GM21360 (cell line): Measurements from ENCODE around the gene SASH1.

Source experiments
- ATAC-seq: cut with Tn5 transposase; IDR thresholded peaks from one replicate; pipeline ENCODE4 v1.9.1; 2021; ENCODE audit warnings: mild to moderate bottlenecking, moderate library complexity; ENCODE audit not compliant: unreplicated experiment

The SASH1 gene

DNA sequence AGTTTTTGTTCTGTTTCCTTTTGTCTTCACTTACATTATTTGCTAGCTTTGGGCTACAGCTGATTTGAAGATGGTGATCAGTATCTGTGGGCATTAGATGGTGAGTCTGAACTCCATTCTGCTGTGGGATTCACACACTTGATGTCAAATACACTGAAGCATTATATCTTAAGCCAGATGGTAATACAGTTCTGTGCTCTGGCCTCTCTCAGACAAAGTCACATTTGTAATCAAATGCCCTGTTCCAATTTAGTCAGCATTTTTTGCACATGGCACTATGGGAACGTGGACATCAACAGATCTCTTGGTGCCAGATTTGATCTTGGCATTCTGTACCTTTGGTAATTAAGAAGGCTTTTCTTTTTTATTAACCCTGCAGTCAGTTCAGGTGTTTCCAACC lies 56.0 kb downstream of the SASH1 start:
- ATAC-seq, result no peak

DNA sequence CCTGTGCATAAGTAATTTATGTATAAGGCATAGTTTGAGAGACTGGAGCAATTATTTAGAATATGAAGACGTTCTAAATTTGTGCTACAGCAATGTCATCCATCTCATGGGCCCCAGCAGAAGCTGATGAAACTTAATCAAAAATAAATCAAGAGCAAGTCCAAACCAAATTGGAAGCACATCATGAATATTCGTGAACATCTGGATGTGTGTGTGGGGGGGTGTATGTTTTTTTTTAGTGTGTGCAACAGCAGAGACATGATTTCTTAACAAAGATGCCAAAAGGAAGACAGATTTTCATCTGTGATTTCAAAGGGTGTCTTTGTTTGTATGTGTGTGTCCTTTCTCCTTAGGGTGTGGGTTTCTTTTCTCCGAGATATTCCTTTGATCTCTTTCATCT lies 58.9 kb downstream of the SASH1 start:
- no peak for ATAC-seq

DNA sequence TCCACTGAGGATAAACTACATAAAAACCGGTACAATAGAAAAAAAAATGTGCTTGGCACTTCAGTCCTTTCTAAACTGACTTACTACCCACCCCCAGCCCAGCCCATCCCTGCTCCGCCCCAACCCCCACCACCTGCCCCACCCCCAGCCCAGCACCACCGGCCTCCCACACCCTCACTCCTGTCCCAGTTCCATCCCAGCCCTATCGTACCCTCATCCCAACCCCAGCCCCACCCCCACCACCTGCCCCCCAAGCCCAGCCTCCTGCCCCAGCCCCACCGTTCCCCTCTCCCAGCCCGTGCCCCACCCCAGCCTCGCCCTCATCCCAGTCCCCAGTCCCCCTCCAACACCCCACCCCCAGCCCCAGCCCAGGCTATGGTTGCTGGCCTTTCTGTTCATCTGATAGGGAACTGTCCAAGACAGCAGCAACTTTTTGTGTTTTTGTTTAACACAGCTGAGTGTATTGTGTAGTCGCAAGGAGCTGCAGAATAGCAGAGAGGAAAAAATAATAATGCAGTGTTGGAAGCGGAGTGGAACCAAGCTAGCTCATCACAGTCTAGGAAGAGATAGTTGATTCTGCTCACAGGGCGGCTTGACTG lies 61.9 kb downstream of the SASH1 start:
- ATAC-seq, result no peak

DNA sequence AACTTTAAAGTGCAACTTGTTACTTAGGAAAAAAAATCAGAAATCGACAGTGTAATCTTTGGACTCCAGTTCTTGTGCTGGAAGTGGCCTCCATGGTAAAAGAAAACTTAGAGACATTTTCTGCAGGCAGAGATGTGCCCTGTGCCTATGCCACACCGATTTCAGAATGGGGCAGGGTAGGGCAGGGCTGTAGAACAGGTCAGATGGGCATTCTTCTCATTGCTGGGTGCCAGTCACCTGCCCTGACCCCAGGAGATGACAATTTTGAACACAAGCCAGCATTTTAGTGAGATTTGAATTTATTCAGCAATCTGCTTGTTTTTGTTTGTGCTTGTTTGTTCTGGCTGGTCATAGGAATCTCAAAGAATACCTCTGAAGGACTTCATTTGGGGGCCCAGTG lies 63.3 kb downstream of the SASH1 start:
- no peak for ATAC-seq

DNA sequence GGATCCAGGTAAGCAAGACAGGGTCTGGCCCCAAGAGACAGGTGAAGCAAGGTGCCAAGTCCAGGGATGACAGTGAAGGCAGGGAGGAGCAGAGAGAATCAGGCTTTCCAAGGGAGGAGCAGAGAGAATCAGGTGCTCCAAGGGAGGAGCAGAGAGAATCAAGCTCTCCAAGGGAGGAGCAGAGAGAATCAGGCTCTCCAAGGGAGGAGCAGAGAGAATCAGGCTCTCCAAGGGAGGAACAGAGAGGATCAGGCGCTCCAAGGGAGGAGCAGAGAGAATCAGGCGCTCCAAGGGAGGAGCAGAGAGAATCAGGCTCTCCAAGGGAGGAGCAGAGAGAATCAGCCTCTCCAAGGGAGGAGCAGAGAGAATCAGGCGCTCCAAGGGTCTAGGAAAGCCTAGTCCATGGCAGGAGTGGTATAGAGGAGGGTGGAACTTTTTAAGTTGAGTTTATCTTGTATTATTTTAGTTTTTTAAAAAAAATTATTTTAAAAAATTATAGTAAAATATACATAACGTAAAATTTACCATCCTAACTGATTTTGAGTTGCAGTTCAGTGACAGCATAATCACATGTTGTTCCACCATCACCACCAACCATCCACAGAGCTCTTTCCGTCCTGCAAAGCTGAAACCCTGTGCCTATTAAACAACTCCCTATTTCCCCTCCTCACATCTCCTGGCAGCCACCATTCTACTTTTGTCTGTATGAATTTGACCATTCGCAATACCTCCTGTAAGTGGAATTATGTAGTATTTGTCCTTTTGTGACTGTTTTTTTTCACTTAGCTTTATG lies 64.1 kb downstream of the SASH1 start:
- ATAC-seq, result no peak

DNA sequence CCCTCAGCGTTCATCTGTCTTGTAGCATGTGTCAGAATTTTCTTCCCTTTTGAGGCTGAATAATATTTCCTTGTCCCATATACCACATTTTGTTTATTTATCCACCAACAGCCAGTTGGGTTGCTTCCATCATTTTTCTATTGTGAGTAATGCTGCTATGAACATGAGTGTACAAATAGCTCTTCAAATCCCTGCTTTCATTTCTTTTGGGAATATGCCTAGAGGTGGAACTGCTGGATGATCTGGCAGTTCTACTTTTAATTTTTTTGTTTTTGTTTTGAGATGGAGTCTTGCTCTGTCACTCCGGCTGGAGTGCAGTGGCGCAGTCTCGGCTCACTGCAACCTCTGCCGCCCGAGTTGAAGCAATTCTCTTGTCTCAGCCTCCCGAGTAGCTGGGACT lies 64.7 kb downstream of the SASH1 start:
- no peak for ATAC-seq

DNA sequence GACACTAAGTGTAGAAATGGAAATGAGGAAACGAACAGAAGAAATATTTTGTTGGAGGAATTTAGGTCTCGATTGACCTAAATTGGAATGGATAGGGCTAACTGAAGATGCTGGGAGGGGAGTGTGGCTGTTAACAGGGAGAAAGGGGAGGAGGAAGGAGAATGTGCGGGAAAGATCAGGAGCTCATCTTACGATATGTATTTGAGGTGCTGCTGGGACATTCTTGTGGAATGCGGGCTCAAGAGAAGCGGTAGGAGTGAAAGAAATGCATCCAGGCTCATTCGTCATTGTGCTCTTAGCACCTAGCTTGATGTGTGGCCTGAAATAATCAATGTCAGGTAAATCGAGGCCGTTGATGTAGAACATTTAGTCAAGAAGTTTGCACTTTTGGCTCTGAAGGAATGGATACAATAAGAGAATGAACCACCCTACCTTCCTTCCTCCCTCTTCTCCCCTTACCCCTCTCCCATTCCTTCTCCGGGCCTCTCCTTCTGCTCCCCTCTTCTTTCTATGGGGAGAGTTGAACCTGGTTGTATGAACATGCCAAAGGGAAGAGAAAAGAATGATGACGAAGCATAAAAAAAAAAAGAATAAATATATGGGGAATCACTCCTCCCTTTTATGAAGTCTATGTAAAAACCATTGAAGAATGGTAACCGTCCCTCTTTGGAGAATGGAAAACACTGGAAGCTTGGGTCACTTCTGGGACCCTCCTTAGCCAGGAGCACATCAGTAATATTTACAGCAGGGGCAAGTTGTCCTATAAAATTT lies 70.9 kb downstream of the SASH1 start:
- ATAC-seq, result no peak

DNA sequence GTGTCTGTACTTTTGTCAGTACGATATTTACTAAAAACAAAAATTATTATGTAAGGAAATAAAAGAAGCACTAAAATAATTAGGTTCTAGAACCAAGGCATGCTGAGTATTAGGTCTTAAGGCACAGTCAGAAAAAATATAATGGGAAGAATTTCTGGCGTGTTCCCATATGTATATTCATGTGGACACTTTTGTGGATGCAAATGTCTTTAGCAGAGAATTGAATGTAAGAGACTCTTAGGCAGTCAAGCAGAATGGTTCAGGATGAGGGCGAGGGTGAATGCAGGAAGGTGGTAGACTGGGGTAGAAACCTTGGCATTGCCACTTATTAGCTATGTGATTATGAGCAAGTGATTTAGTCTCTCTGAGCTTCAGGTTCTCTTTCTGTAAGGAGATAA lies 71.5 kb downstream of the SASH1 start:
- no peak for ATAC-seq

DNA sequence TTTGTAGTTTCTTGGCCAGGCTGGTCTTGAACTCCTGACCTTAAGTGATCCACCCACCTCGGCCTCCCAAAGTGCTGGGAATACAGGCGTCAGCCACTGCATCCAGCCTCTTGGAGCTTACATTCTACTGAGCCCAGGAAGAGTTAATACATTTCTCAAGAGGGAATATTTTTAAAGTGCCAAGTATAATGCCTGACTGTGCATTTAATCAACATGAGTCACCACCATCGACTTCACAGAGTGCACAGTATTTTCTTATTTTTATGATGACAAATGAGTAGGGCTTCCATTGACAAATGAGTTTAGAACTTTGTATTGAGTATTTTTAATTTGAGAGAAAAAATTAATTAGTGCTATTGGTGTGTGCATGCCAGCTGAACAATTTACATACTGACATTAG lies 72.2 kb downstream of the SASH1 start:
- no peak for ATAC-seq

DNA sequence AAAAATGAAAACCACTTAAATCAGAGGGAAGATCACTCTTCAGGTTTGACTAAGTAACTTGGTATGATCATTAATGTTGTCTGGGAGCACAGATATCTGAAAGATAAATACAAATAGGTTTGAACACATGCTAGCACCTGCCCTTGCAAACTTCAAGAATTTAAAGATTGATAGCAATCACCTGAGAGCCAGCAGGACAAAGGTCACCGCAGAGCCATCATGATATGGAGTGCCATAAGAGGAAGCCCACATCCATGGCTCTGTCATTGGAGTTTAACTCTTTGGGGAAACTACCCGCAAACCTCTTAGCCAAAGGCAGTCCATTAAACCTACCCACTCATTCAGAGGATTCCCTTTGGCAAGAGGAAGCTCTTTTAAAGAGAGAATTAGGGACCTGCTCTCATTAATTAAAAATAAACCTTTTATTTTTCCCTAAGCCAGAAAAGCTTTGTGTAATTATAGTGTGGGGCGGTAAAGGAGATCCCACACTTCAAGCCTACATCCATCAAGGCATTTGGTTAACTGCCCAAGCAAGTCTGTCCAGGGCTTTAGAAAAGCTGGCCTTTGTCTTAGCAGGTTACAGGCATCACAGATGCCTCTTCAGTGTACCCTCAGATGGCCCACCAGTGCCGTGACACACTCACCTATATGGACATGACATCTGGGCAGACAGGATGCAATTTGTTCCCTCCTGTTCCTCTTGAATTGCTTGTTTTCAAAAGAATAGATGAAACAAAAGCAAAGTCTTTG lies 73.0 kb downstream of the SASH1 start:
- ATAC-seq, result no peak

DNA sequence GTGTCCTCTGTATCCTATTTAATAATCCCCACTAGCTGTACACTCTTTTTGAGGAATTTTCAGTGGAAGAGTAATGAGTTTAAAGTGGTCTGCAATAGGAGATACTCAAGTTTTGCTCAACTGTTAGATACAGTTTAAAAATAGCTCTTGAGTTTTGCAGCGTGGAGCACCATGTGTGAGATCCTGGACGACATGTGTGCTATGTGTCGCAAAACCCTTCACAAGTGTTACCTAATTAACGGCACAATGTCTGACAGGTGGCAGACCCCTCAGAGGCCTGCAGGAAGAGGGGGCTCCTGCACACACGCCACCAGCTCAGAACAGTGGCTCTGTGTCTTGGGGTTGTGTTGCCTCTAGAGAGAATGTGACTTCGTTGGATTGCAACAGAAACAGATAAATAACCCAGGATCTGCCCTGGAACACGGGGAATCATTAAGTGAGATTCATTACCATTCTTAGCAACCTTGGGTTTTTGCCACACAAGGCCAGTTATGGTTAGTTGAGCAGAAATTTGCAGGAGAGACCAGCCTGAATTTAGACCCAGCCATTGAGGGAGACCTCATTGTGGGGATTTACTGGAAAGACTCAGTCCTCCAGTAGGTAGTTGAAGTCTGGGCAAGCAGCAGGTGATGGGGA lies 73.8 kb downstream of the SASH1 start:
- no peak for ATAC-seq

DNA sequence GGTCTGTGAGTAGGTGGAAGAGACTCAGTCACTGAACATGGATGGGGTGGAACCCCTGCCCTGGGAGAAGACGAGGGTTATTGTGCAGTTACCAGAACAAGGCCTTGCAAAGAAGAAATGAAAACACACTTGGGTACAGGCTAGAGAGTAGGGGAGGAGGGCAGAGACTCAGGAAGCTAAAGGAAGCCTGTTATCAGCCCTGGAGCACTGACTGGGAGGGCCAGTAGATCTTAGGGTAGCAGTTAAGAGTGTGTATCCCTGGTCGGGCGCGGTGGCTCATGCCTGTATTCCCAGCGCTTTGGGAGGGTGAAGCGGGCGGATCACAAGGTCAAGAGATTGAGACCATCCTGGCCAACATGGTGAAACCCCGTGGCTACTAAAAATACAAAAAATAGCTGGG lies 74.4 kb downstream of the SASH1 start:
- no peak for ATAC-seq

DNA sequence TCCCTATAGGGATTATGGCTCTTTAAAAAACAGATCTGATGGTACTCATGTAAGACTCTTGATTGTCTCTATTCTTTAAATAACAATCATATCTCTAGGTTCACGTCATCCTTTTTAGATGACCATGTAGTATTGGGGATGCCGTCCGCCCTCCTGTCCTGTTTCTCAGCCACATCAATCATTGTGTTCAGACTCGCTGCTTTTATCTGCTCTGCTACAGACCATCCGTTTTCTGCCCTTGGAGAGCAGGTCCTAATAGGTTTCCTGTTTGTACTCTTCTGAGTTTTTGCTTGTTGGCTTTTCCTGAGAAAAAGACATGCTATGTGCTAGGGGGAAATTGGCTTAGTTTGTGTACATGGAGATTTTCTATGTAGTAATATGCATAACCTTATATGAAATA lies 76.8 kb downstream of the SASH1 start:
- ATAC-seq, result no peak

DNA sequence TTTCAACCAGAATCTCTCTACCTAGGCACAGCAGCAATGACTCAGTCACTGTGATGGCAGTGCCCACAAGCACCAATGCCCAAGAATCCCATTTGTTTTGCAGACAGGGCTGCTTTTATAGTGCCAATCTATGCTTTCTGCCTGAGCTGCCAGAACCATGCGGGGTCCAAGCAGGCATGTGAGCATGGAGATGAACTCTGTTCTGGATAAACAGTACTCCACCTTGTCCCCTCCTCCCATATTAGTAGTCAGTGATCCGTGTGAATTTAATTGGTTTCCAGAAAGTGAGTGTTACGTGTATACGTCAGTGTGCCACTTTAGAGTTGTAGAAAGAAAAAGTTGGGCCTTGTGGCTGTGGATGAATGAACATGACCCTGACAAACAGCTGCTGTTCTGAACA lies 79.4 kb downstream of the SASH1 start:
- no peak for ATAC-seq

DNA sequence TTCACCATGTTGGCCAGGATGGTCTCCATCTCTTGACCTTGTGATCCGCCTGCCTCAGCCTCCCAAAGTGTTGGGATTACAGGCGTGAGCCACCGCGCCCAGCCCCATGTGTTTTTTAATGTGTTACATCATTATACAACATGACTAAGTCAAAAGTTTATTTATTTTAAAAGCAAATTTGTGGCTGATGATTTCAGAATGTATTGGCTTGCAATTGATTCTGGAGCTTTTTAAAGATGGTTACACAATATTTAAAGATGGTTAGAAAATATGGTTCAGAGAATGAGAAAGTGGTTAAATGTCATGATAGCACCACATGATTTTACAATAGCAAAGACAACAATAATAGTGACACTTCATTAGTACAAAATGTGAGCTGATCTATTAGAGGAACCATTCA lies 80.5 kb downstream of the SASH1 start:
- no peak for ATAC-seq

DNA sequence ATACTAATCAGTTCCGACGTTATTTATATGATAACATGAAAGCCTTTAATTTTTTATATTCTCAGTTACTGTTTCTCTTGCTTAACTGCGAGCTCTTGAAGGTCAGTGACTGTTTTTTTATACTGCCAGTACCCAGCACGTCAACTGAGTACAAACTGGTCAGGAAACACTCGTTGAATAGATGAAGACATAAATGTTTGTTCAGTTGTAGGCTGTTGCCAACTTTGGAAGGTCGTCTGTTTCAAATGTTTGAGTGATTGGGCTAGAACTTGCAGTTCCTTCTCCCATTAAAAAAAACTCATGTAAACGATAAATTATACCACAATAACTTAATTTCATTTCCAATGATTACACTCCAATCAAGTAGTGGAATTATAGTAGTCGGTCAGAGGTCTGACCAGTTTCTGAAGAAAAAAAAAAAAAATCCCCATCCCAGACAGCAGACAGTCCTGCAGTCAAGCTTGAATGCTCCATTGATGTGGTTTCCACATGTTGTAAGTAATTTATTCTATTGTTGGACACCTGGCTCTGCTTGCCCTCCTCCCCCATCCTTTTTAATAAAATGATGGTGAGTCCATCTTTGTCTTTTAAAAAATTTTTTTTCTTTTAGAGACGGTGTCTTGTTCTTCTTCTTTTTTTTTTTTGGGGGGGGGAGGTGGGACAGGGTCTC lies 81.1 kb downstream of the SASH1 start:
- no peak for ATAC-seq

DNA sequence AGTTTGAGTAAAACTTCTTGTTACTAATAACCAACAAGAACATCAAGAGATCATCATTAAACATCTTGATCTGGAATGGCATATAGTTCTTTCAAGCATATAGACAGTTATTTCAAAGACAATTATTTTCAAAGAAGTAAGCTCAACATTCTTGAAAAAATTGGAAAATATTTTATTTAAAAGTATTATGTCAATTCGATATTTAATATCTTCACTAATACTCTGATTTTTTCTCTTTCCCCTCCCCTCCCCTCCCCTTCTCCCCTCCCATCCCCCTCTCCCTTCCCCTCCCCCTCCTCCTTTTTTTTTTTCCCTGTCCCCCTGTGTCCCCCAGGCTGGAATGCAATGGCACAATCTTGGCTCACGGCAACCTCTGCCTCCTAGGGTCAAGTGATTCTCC lies 82.8 kb downstream of the SASH1 start:
- no peak for ATAC-seq

DNA sequence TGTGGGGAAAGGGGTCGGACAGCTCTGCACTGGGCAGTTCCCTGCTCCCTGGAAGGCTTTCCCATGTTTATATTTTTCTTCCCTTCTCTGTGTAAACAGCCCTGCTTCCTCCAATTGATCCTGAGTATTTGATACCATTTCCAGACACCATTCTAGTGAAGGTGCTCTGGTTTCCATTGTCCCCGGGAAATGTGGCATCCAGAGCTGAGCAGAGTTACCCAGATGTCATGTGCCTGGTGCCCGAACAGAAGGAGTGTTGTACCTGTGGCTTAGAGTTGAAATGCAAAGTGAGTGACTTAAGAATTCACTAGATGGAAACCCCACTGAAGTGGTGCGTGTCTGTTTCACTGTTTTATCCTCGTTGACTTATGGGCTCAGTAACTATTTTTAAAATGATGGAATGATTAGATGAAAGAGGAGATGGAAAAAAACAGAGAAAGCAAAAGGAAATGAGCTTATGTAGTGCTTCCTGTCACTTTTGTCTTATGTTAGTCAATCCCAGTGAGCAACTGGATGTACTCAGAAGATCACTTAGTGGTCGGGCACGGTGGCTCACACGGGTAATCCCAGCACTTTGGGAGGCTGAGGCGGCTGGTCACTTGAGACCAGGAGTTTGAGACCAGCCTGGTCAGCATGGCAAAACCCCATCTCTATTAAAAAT lies 83.8 kb downstream of the SASH1 start:
- no peak for ATAC-seq

DNA sequence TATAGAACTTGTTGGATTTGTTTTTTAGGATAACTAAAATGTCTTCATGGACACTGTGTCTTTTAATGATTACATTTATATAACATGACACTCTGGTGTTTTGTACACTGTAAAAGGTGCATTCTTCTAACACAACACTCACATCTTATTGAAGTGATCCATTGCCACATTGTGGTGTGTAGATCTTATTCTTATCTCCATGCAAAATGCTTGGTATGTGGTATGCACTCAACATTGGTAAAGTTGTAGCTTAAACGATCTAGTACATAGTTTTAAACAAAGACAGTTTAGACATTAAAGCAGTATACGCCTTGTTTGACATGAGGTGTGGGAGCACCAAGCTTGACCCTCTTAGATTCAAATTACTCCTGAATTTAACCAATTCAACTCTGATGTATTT lies 84.7 kb downstream of the SASH1 start:
- no peak for ATAC-seq

DNA sequence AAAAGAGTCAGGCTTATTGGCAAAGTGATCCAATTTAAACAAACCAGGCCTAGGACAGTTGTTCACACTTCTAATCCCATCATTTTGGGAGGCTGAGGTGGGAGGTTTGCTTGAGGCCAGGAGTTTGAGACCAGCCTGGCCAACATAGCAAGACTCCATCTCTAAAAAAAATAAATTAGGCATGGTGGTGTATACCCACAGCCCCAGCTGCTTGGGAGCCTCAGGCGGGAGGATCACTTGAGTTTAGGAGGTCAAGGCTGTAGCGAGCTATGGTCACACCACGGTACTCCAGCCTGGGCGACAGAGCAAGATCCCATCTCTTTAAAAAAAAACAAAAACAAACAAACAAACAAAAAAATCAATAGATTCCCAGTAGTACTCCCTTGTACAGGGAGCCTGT lies 86.8 kb downstream of the SASH1 start:
- ATAC-seq, result no peak
